ENCODE results near the gene CTCFL. TPM values are rescaled to one million over a fixed set of nuclear protein-coding genes. Genes with fewer than 3 reads are reported as not detected.

Gene CTCFL
- total RNA-seq, 1 experiment from 2014 or later, result not detected

DNA sequence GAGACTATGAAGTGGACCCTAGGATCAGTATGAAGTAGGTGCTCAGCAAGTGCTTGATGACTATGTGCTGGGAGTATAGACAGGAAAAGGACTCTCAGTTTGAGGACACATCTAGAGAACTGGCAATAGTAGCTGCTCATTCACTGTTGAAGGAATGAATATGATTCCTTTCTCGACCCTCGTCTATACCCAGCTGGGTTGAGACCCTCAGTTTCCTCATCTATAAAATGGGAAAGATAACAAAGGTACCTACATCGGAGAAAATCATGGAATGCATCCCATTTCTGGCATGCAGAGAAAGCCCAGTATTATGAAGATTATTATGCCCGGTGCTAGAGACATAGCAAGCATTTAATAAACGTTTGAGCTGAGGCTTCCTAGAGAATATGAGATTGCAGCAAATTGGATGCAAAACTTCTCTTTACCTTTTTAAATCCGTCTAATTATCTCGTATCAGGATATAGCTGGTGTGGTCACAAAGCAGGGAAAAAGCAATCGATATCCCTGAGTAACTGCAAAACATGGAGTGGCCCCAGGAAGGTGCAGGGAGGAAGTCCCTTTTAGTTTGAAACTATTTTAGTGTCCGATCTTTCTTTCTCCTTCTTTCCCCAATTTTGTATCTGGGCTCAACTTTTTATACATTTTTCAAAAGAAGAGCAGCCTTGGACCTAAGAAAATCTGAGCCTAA, 33.1 kb upstream of the CTCFL start:
- DNase-seq, result peak; percentile 47
- Mint-ChIP-seq H3K4me1 (ENCODE audit: low read depth, unreplicated experiment) (peaks cover 38% of the 10 kb centered on the region), H3K4me3 (ENCODE audit: low read depth, unreplicated experiment) (peak overlapping the region; percentile 46), H3K36me3 (ENCODE audit: insufficient read depth, unreplicated experiment) (peaks cover 11% of the 10 kb centered on the region), H3K27me3 (ENCODE audit: unreplicated experiment) (peaks cover 77% of the 10 kb centered on the region), H3K27ac (ENCODE audit: unreplicated experiment) (peak overlapping the region; percentile 21), H3K9me3 (ENCODE audit: low read depth, unreplicated experiment) (peaks cover 2% of the 10 kb centered on the region)
- TF ChIP-seq, protein P1, sequence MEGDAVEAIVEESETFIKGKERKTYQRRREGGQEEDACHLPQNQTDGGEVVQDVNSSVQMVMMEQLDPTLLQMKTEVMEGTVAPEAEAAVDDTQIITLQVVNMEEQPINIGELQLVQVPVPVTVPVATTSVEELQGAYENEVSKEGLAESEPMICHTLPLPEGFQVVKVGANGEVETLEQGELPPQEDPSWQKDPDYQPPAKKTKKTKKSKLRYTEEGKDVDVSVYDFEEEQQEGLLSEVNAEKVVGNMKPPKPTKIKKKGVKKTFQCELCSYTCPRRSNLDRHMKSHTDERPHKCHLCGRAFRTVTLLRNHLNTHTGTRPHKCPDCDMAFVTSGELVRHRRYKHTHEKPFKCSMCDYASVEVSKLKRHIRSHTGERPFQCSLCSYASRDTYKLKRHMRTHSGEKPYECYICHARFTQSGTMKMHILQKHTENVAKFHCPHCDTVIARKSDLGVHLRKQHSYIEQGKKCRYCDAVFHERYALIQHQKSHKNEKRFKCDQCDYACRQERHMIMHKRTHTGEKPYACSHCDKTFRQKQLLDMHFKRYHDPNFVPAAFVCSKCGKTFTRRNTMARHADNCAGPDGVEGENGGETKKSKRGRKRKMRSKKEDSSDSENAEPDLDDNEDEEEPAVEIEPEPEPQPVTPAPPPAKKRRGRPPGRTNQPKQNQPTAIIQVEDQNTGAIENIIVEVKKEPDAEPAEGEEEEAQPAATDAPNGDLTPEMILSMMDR (IDR thresholded peaks at IDR 0.05; ENCODE audit: unreplicated experiment), result no peak
- intact Hi-C loops (cut with micrococcal nuclease; ENCODE audit: unreplicated experiment), result no loop called here
- BruUV-seq (replicated peaks), result no TSS peak
- CTCF ChIA-PET, result interaction anchor here (0.8 to 1.5 kb wide), 3 partner anchors 10 to 36 kb away, joined by 3 to 5 read pairs (median 3); no protein-coding TSS in a partner anchor

DNA sequence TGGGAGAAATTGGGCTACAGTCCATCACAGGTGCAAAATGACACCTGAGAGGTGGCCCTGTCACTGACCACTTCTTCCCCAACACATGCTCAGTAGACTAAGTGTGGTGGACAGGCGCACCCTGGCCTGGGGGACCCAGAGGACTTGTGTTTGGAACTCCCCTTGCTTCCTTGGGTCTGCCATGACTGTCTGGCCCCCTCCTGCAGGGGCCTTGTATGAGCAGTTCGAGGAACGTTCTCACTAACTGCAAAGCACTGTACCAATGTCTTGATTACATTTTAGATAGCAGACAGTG, 32.0 kb upstream of the CTCFL start:
- no peak for DNase-seq
- TF ChIP-seq, protein P1 (IDR thresholded peaks at IDR 0.05; ENCODE audit: unreplicated experiment), result no peak
- Mint-ChIP-seq H3K27me3 (ENCODE audit: unreplicated experiment) (peaks cover 81% of the 10 kb centered on the region), H3K9me3 (ENCODE audit: low read depth, unreplicated experiment) (peaks cover 1% of the 10 kb centered on the region), H3K4me3 (ENCODE audit: low read depth, unreplicated experiment) (no peak overlapping the region), H3K36me3 (ENCODE audit: insufficient read depth, unreplicated experiment) (peaks cover 11% of the 10 kb centered on the region), H3K4me1 (ENCODE audit: low read depth, unreplicated experiment) (peaks cover 38% of the 10 kb centered on the region), H3K27ac (ENCODE audit: unreplicated experiment) (no peak overlapping the region)
- BruUV-seq (replicated peaks), result no TSS peak
- intact Hi-C loops (cut with micrococcal nuclease; ENCODE audit: unreplicated experiment), result no loop called here
- CTCF ChIA-PET, result no interaction called here

DNA sequence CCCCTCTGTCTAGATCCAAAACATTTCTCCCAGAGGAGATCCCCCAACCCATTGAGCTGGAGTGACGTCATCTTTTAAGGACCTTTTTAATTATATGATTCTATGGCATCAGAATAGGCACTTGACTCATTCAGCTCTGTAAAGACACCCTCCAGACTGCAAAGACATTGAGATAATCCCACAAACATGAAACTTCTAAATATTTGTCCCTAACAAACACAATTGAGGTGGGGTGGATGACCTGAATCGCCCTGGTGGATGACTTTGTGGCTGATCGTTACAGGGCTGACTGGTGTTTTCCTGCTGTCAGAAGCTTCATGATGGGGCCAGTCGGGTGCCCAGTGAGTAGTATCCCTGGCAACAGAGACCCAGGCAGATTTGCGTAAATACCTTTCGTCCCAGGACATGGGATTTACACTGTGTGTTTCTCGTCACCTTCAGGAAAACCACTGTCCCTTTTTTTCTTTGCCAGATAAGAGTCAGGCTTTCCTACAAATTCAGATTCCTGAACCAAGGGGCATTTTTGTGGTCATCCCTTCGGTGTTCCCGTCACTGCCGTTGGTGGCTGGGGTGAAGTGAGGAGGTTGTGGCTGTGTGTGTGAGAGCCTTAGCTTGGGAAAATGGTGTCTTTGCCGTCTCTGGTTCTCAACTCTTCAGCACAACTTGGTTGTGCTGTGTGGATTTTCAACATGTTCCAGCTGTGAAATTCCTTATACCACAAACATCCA, 30.7 kb upstream of the CTCFL start:
- H3K27me3 Mint-ChIP-seq (ENCODE audit: unreplicated experiment), result peaks cover 88% of the 10 kb centered on the region
- peaks cover 31% of the 10 kb centered on the region for H3K4me1 Mint-ChIP-seq (ENCODE audit: low read depth, unreplicated experiment)
- no peak for DNase-seq
- H3K27ac Mint-ChIP-seq (ENCODE audit: unreplicated experiment), result no peak overlapping the region
- TF ChIP-seq, protein P1 (IDR thresholded peaks at IDR 0.05; ENCODE audit: unreplicated experiment), result no peak
- intact Hi-C loops (cut with micrococcal nuclease; ENCODE audit: unreplicated experiment), result no loop called here
- H3K36me3 Mint-ChIP-seq (ENCODE audit: insufficient read depth, unreplicated experiment), result peaks cover 7% of the 10 kb centered on the region
- no peaks in the 10 kb centered on the region for H3K9me3 Mint-ChIP-seq (ENCODE audit: low read depth, unreplicated experiment)
- no TSS peak for BruUV-seq (replicated peaks)
- CTCF ChIA-PET, result no interaction called here
- no peak overlapping the region for H3K4me3 Mint-ChIP-seq (ENCODE audit: low read depth, unreplicated experiment)

DNA sequence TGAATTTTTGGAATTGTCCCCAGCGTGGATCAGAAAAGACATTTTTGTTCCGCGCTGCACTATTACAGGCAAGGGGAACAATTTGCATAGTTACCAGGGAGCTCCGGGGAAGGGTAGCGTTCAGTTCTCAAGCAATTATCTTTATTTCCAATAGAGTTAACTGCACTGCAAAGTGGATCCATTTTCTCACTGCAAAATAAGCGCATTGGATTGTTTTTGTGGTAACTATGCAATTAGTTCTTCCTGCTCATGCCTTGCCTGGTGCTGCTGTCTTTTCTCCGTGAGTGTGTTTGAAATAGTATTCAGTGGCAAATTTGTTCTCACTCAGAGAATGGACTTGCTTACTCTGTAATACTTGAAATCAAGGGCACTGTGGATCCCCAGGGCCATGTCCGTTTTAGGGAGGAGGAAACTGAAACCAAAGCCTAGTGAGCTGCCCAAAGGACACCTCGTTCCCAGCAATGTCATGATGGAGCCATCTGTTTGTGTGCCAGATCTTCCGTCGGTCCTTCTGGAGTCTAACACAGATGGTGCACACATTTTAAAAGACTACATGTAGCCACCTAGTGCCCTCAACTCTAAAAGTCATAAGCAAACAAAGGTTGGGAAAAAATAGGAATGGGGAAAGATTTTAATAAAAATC, 28.6 kb upstream of the CTCFL start:
- no peaks in the 10 kb centered on the region for H3K9me3 Mint-ChIP-seq (ENCODE audit: low read depth, unreplicated experiment)
- intact Hi-C loops (cut with micrococcal nuclease; ENCODE audit: unreplicated experiment), result no loop called here
- H3K27me3 Mint-ChIP-seq (ENCODE audit: unreplicated experiment), result peaks cover 96% of the 10 kb centered on the region
- DNase-seq, result no peak
- CTCF ChIA-PET, result no interaction called here
- TF ChIP-seq, protein P1 (IDR thresholded peaks at IDR 0.05; ENCODE audit: unreplicated experiment), result no peak
- H3K36me3 Mint-ChIP-seq (ENCODE audit: insufficient read depth, unreplicated experiment), result no peaks in the 10 kb centered on the region
- no peak overlapping the region for H3K27ac Mint-ChIP-seq (ENCODE audit: unreplicated experiment)
- no peak overlapping the region for H3K4me3 Mint-ChIP-seq (ENCODE audit: low read depth, unreplicated experiment)
- peaks cover 9% of the 10 kb centered on the region for H3K4me1 Mint-ChIP-seq (ENCODE audit: low read depth, unreplicated experiment)
- BruUV-seq (replicated peaks), result no TSS peak

Data from Calu3 (cell line).